H9 (cell line): ENCODE results near the gene CWC15. TPM values are rescaled to one million over a fixed set of nuclear protein-coding genes. Genes with fewer than 3 reads are reported as not detected.

ENCODE experiments used
- DNase-seq: peaks from one replicate; pipeline ENCODE4 v3.0.0-alpha.2; 2017
- H2AFZ ChIP-seq: one replicate; pipeline ENCODE4 v1.6.1; 2013; ENCODE audit warnings: mild to moderate bottlenecking, low read length, control low read depth, moderate library complexity
- H2AK5ac ChIP-seq: 2 replicates; pipeline ENCODE4 v1.6.1; 2013; ENCODE audit warnings: low read length, control low read depth, mixed read lengths; ENCODE audit not compliant: insufficient read length
- H2BK120ac ChIP-seq: one replicate; pipeline ENCODE4 v1.6.1; 2013; ENCODE audit warnings: low read depth, mild to moderate bottlenecking, low read length, control low read depth, inconsistent platforms; ENCODE audit not compliant: poor library complexity, severe bottlenecking
- H2BK12ac ChIP-seq: 2 replicates; pipeline ENCODE4 v1.6.1; 2013; ENCODE audit warnings: low read length, control low read depth, mixed read lengths, low read depth; ENCODE audit not compliant: insufficient read length
- H2BK15ac ChIP-seq: 2 replicates; pipeline ENCODE4 v1.6.1; 2013; ENCODE audit warnings: low read depth, low read length, control low read depth
- H2BK20ac ChIP-seq: one replicate; pipeline ENCODE4 v1.6.1; 2013; ENCODE audit warnings: low read depth, mild to moderate bottlenecking, low read length, control low read depth, inconsistent platforms; ENCODE audit not compliant: poor library complexity, severe bottlenecking
- H2BK5ac ChIP-seq: 2 replicates; pipeline ENCODE4 v1.6.1; 2013; ENCODE audit warnings: low read length, control low read depth, mixed read lengths; ENCODE audit not compliant: insufficient read length
- H3K14ac ChIP-seq: 2 replicates; pipeline ENCODE4 v1.6.1; 2013; ENCODE audit warnings: low read length, control low read depth; ENCODE audit not compliant: insufficient read depth
- H3K18ac ChIP-seq: 2 replicates; pipeline ENCODE4 v1.6.1; 2013; ENCODE audit warnings: low read depth, mild to moderate bottlenecking, mixed read lengths, low read length, control low read depth; ENCODE audit not compliant: insufficient read length
- H3K23ac ChIP-seq: 2 replicates; pipeline ENCODE4 v1.6.1; 2013; ENCODE audit warnings: low read length, control low read depth, mixed read lengths, low read depth; ENCODE audit not compliant: insufficient read length
- H3K23me2 ChIP-seq: 2 replicates; pipeline ENCODE4 v1.6.1; 2013; ENCODE audit warnings: low read depth, mild to moderate bottlenecking, mixed read lengths, low read length, control low read depth; ENCODE audit not compliant: insufficient read length, poor library complexity, severe bottlenecking
- H3K27ac ChIP-seq: 2 replicates; pipeline ENCODE4 v1.5.1; 2013; ENCODE audit warnings: low read length, control low read depth, mixed read lengths, low read depth; ENCODE audit not compliant: insufficient read length
- H3K27me3 ChIP-seq: 2 replicates; pipeline ENCODE4 v1.6.1; 2013; ENCODE audit warnings: low read length, control low read depth, inconsistent platforms; ENCODE audit not compliant: insufficient read depth
- H3K4ac ChIP-seq: 2 replicates; pipeline ENCODE4 v1.6.1; 2013; ENCODE audit warnings: low read depth, mild to moderate bottlenecking, control low read depth, inconsistent platforms, low read length, moderate library complexity
- H3K4me1 ChIP-seq: 2 replicates; pipeline ENCODE4 v1.6.1; 2013; ENCODE audit warnings: low read length, control low read depth, inconsistent platforms; ENCODE audit not compliant: insufficient read depth
- H3K4me2 ChIP-seq: 2 replicates; pipeline ENCODE4 v1.6.1; 2013; ENCODE audit warnings: low read length, control low read depth, mixed read lengths; ENCODE audit not compliant: insufficient read length, insufficient read depth
- H3K56ac ChIP-seq: 2 replicates; pipeline ENCODE4 v1.6.1; 2013; ENCODE audit warnings: low read depth, mild to moderate bottlenecking, mixed read lengths, low read length, control low read depth; ENCODE audit not compliant: insufficient read length
- H3K79me1 ChIP-seq: 2 replicates; pipeline ENCODE4 v1.6.1; 2013; ENCODE audit warnings: low read depth, mild to moderate bottlenecking, moderate library complexity, low read length, control low read depth, inconsistent platforms; ENCODE audit not compliant: insufficient read depth, poor library complexity, severe bottlenecking
- H3K79me2 ChIP-seq: 2 replicates; pipeline ENCODE4 v1.6.1; 2013; ENCODE audit warnings: low read length, control low read depth, inconsistent platforms; ENCODE audit not compliant: insufficient read depth
- H3K9ac ChIP-seq: 2 replicates; pipeline ENCODE4 v1.6.1; 2013; ENCODE audit warnings: low read length, control low read depth, mixed read lengths; ENCODE audit not compliant: insufficient read length; ENCODE audit errors: extremely low read depth
- H3K9me3 ChIP-seq: one replicate; pipeline ENCODE4 v1.6.1; 2013; ENCODE audit warnings: low read depth, low read length, inconsistent platforms; ENCODE audit not compliant: control insufficient read depth
- H3T11ph ChIP-seq: one replicate; pipeline ENCODE4 v1.6.1; 2013; ENCODE audit warnings: mild to moderate bottlenecking, low read length, control low read depth, inconsistent platforms
- H4K20me1 ChIP-seq: one replicate; pipeline ENCODE4 v1.6.1; 2013; ENCODE audit not compliant: control insufficient read depth, insufficient read length, insufficient read depth
- H4K5ac ChIP-seq: 2 replicates; pipeline ENCODE4 v1.6.1; 2013; ENCODE audit warnings: low read depth, mild to moderate bottlenecking, mixed read lengths, low read length, control low read depth; ENCODE audit not compliant: insufficient read length
- H4K8ac ChIP-seq: replicated peaks from 2 replicates; pipeline ENCODE4 v1.6.1; 2013; ENCODE audit warnings: low read length, control low read depth, mixed read lengths, low read depth; ENCODE audit not compliant: insufficient read length
- H4K91ac ChIP-seq: 2 replicates; pipeline ENCODE4 v1.6.1; 2013; ENCODE audit warnings: low read depth, mild to moderate bottlenecking, moderate library complexity, mixed read lengths, low read length, control low read depth; ENCODE audit not compliant: insufficient read length
- H3K27ac Mint-ChIP-seq, 3 experiments: 2 replicates in 2 of 3; 3 replicates in 1 of 3; pipeline ENCODE4 v1.8.0; 2020 to 2021; ENCODE audit warnings: mixed read lengths in 3 of 3, mild to moderate bottlenecking in 1 of 3, moderate library complexity in 1 of 3
- H3K27me3 Mint-ChIP-seq: 2 replicates; pipeline ENCODE4 v1.8.0; 2021; ENCODE audit warnings: low read depth, mild to moderate bottlenecking, moderate library complexity, mixed read lengths
- H3K36me3 Mint-ChIP-seq, 3 experiments: 2 replicates in 2 of 3; 3 replicates in 1 of 3; pipeline ENCODE4 v1.8.0; 2020 to 2021; ENCODE audit warnings: low read depth in 3 of 3, mixed read lengths in 3 of 3; ENCODE audit not compliant: insufficient read depth in 1 of 3
- H3K4me1 Mint-ChIP-seq, 2 experiments: 2 replicates each; pipeline ENCODE4 v1.8.0; 2020; ENCODE audit warnings: mixed read lengths in 2 of 2
- H3K4me3 Mint-ChIP-seq, 2 experiments: 2 replicates in 1 of 2; 3 replicates in 1 of 2; pipeline ENCODE4 v1.8.0; 2020 to 2021; ENCODE audit warnings: mild to moderate bottlenecking in 2 of 2, mixed read lengths in 2 of 2, moderate library complexity in 1 of 2
- H3K9me3 Mint-ChIP-seq, 2 experiments: 2 replicates in 1 of 2; 3 replicates in 1 of 2; pipeline ENCODE4 v1.8.0; 2020; ENCODE audit warnings: mild to moderate bottlenecking in 2 of 2, mixed read lengths in 2 of 2, moderate library complexity in 1 of 2
- WGBS: extraction: QIAGEN DNeasy Blood & Tissue Kit; methylation state at CpG from one replicate; pipeline ENCODE4 v1.1.7; 2013; ENCODE audit warnings: missing lambda C conversion rate, low lambda C conversion rate, mixed read lengths; ENCODE audit not compliant: insufficient read length; ENCODE audit errors: extremely low coverage; 5-methylcytosine and 5-hydroxymethylcytosine counted together
- total RNA-seq: library from RNA; stranded (reverse); gene quantifications from 2 replicates; pipeline ENCODE4 v1.2.1, GENCODE V29; 2021
- TF ChIP-seq, protein P1 (sequence below): fragments of 200-600 bp; sonication (generic); conservative IDR thresholded peaks from 3 replicates; pipeline ENCODE4 v1.8.0; 2021; ENCODE audit warnings: antibody characterized with exemption, mild to moderate bottlenecking

The CWC15 gene
- total RNA-seq, 1 experiment from 2014 or later: 76.9 TPM

DNA sequence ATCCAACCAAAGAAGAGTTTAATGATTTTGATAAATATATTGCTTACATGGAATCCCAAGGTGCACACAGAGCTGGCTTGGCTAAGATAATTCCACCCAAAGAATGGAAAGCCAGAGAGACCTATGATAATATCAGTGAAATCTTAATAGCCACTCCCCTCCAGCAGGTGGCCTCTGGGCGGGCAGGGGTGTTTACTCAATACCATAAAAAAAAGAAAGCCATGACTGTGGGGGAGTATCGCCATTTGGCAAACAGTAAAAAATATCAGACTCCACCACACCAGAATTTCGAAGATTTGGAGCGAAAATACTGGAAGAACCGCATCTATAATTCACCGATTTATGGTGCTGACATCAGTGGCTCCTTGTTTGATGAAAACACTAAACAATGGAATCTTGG, 24.1 kb upstream of the CWC15 start:
- no peak overlapping the region for H2AK5ac ChIP-seq
- H2BK15ac ChIP-seq: no peak overlapping the region
- no peak overlapping the region for H4K5ac ChIP-seq
- H2BK20ac ChIP-seq: no peak overlapping the region
- no peak overlapping the region for H2BK12ac ChIP-seq
- no peaks in the 10 kb centered on the region for H3K9me3 ChIP-seq
- no CpG with 5 or more reads among the region's 6 CpGs for WGBS
- no peak overlapping the region for H3K56ac ChIP-seq
- TF ChIP-seq, protein P1, sequence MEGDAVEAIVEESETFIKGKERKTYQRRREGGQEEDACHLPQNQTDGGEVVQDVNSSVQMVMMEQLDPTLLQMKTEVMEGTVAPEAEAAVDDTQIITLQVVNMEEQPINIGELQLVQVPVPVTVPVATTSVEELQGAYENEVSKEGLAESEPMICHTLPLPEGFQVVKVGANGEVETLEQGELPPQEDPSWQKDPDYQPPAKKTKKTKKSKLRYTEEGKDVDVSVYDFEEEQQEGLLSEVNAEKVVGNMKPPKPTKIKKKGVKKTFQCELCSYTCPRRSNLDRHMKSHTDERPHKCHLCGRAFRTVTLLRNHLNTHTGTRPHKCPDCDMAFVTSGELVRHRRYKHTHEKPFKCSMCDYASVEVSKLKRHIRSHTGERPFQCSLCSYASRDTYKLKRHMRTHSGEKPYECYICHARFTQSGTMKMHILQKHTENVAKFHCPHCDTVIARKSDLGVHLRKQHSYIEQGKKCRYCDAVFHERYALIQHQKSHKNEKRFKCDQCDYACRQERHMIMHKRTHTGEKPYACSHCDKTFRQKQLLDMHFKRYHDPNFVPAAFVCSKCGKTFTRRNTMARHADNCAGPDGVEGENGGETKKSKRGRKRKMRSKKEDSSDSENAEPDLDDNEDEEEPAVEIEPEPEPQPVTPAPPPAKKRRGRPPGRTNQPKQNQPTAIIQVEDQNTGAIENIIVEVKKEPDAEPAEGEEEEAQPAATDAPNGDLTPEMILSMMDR: peak; percentile 39; the same call in 2 of the 3 replicates
- no peak overlapping the region for H3K18ac ChIP-seq
- H4K91ac ChIP-seq: no peak overlapping the region
- Mint-ChIP-seq H3K36me3 (peaks cover 0 to 14% (median 2%) of the 10 kb centered on the region in 3 experiments; a peak in 5 of 7 replicates), H3K27ac (no peak overlapping the region), H3K9me3 (no peaks in the 10 kb centered on the region; a peak in 1 of 5 replicates), H3K4me1 (no peaks in the 10 kb centered on the region; a peak in 1 of 4 replicates), H3K4me3 (no peak overlapping the region), H3K27me3 (no peaks in the 10 kb centered on the region)
- no peak overlapping the region for H3K9ac ChIP-seq
- no peaks in the 10 kb centered on the region for H3K79me1 ChIP-seq
- H2AFZ ChIP-seq: no peak overlapping the region
- no peak overlapping the region for H3K4ac ChIP-seq
- H3K4me1 ChIP-seq: no peaks in the 10 kb centered on the region
- H3K27me3 ChIP-seq: no peaks in the 10 kb centered on the region
- no peak overlapping the region for H3K14ac ChIP-seq
- no peaks in the 10 kb centered on the region for H3K23me2 ChIP-seq
- no peak overlapping the region for H3K4me2 ChIP-seq
- no peak overlapping the region for H3T11ph ChIP-seq
- no peak overlapping the region for H2BK120ac ChIP-seq
- H3K79me2 ChIP-seq: no peaks in the 10 kb centered on the region
- no peak overlapping the region for H3K27ac ChIP-seq
- H3K23ac ChIP-seq: no peak overlapping the region
- no peak for DNase-seq
- H2BK5ac ChIP-seq: no peak overlapping the region
- no peaks in the 10 kb centered on the region for H4K20me1 ChIP-seq
- H4K8ac ChIP-seq: no peak overlapping the region
